CD4-positive, CD25-positive, alpha-beta regulatory T cell (primary cell): ENCODE measurements around the gene EVI2B. TPM values are rescaled to one million over a fixed set of nuclear protein-coding genes. Genes with fewer than 3 reads are reported as not detected.
"Not testable (repeated sequence)": the region's sequence is repeated elsewhere in the genome, so short reads cannot be mapped to it uniquely, and the experiment has no call there.

ENCODE experiments used
- ATAC-seq, 2 donors: fragments of 150-1000 bp; cut with Tn5 transposase; one replicate each; pipeline ENCODE4 v1.10.0; 2021; ENCODE audit warnings: low read depth in 2 of 2, moderate number of reproducible peaks in 2 of 2, moderate library complexity in 1 of 2
- DNase-seq, 3 donors: peaks; one replicate each; pipeline versions ENCODE4 v3.0.0 to v3.0.0-alpha.2; 2012 to 2022; ENCODE audit warnings: mixed read lengths in 1 of 3
- H3K27ac ChIP-seq: one replicate; pipeline ENCODE4 v1.7.0; 2013; ENCODE audit warnings: mild to moderate bottlenecking, low read length; ENCODE audit not compliant: insufficient read depth, poor library complexity, severe bottlenecking
- H3K27me3 ChIP-seq: one replicate; pipeline ENCODE4 v1.7.0; 2013; ENCODE audit warnings: low read length; ENCODE audit not compliant: control insufficient read depth, insufficient read depth
- H3K36me3 ChIP-seq: one replicate; pipeline ENCODE4 v1.7.0; 2013; ENCODE audit warnings: mild to moderate bottlenecking, low read length, moderate library complexity; ENCODE audit not compliant: control insufficient read depth, insufficient read depth
- H3K4me1 ChIP-seq: 2 replicates; pipeline ENCODE4 v1.7.0; 2013; ENCODE audit warnings: mild to moderate bottlenecking, low read length; ENCODE audit not compliant: insufficient read depth, control insufficient read depth, poor library complexity, severe bottlenecking
- H3K4me3 ChIP-seq: one replicate; pipeline ENCODE4 v1.7.0; 2013; ENCODE audit warnings: low read depth, mild to moderate bottlenecking, low read length, moderate library complexity
- H3K9me3 ChIP-seq, 2 experiments: 1 replicate in 1 of 2; 2 replicates in 1 of 2; pipeline ENCODE4 v1.7.0; 2013; ENCODE audit warnings: low read length in 2 of 2, mild to moderate bottlenecking in 1 of 2, moderate library complexity in 1 of 2; ENCODE audit not compliant: control insufficient read depth in 2 of 2
- H3K27ac Mint-ChIP-seq, 3 donors: one replicate each; pipeline ENCODE4 v1.8.0; 2020 to 2022; ENCODE audit warnings: mild to moderate bottlenecking in 3 of 3, mixed read lengths in 3 of 3, moderate library complexity in 2 of 3
- H3K27me3 Mint-ChIP-seq: one replicate; pipeline ENCODE4 v1.8.0; 2022; ENCODE audit warnings: mild to moderate bottlenecking, mixed read lengths
- H3K36me3 Mint-ChIP-seq: one replicate; pipeline ENCODE4 v1.8.0; 2020; ENCODE audit warnings: mixed read lengths
- H3K4me1 Mint-ChIP-seq, 4 donors: one replicate each; pipeline ENCODE4 v1.8.0; 2020 to 2022; ENCODE audit warnings: mixed read lengths in 4 of 4, mild to moderate bottlenecking in 1 of 4
- H3K4me3 Mint-ChIP-seq, 4 donors: one replicate each; pipeline ENCODE4 v1.8.0; 2020 to 2022; ENCODE audit warnings: mild to moderate bottlenecking in 4 of 4, mixed read lengths in 4 of 4, moderate library complexity in 3 of 4
- H3K9me3 Mint-ChIP-seq, 7 donors: one replicate each; pipeline ENCODE4 v1.8.0; 2020 to 2022; ENCODE audit warnings: mixed read lengths in 7 of 7, mild to moderate bottlenecking in 3 of 7, moderate library complexity in 2 of 7
- polyA plus RNA-seq, 4 donors: library from polyadenylated mRNA; unstranded; fragments of 300-500 nt; fragmentation: Illumina TruSeq; gene quantifications; one replicate each; pipeline ENCODE4 v1.2.3, GENCODE V29; 2021
- total RNA-seq: library from RNA; stranded (reverse); gene quantifications from one replicate; pipeline ENCODE4 v1.2.3, GENCODE V29; 2022

Gene EVI2B
- total and polyA plus RNA-seq, 5 donors from 2014 or later: 83.8 to 132 (median 103) TPM

DNA sequence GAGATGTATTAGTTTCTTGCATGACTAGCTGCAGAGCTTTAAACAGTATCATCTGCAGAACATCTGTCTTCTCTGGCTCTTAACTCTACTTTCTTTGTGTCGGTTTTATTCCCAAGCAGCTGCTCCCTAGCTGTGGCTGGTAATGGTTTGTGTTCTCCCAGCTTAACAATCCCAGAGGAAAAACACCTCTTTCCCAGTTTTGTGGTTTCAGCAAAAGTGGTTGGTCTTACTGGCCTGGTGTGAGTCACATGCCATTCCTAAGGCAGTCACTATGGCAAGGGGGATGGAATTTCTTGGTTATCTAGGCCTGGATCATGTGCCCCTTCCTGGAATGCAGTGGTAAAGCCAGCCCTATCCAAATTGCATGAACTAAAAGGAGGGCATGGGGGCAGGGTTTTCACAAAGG lies 44.3 kb downstream of the EVI2B start:
- no peaks in the 10 kb centered on the region for H3K27me3 Mint-ChIP-seq
- peaks cover 31% of the 10 kb centered on the region for H3K36me3 Mint-ChIP-seq
- no peak for DNase-seq

DNA sequence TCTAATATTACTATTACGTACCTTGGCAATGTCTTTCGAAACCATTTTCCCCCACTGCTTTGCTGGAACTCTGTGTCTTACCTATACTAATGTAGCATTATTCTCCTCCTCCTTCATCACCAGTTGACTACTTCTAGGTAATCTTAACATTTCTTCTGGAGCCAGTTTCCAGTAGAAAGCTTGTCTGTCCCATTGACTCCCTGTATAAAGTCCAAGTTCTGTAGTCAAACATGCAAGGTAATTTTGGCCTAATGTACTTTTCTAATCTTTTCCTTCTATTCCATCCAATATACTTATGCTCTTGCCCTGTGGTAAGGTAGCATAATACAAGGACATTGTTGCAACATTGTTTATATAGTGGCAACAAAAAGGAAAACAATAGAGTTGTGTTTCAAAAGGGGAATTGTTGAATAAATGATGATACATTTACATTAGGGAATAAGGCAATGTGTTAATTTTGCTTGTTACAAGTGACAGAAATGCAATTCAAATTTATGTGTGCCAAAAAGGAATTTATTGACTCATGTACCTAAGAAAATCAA lies 44.7 kb downstream of the EVI2B start:
- Histone ChIP-seq H3K27ac (no peak overlapping the region), H3K27me3 (no peaks in the 10 kb centered on the region), H3K9me3 (no peaks in the 10 kb centered on the region), H3K36me3 (peaks cover 3% of the 10 kb centered on the region), H3K4me3 (no peak overlapping the region), H3K4me1 (no peaks in the 10 kb centered on the region)
- Mint-ChIP-seq H3K4me3 (no peak overlapping the region), H3K36me3 (peaks cover 28% of the 10 kb centered on the region), H3K27me3 (no peaks in the 10 kb centered on the region), H3K27ac (no peak overlapping the region), H3K4me1 (peaks cover 0 to 6% (median 4%) of the 10 kb centered on the region in 4 donors), H3K9me3 (no peaks in the 10 kb centered on the region)
- ATAC-seq (no peak), DNase-seq (no peak)

More for the DNA sequence above, 44.3 kb downstream of the EVI2B start:
- H3K9me3 ChIP-seq: no peaks in the 10 kb centered on the region
- Mint-ChIP-seq H3K4me3 (no peak overlapping the region), H3K4me1 (peaks cover 0 to 6% (median 4%) of the 10 kb centered on the region in 4 donors), H3K9me3 (no peaks in the 10 kb centered on the region), H3K27ac (no peak overlapping the region)
- H3K4me3 ChIP-seq: no peak overlapping the region
- no peak overlapping the region for H3K27ac ChIP-seq
- no peak for ATAC-seq
- H3K27me3 ChIP-seq: no peaks in the 10 kb centered on the region
- no peaks in the 10 kb centered on the region for H3K4me1 ChIP-seq
- peaks cover 3% of the 10 kb centered on the region for H3K36me3 ChIP-seq

DNA sequence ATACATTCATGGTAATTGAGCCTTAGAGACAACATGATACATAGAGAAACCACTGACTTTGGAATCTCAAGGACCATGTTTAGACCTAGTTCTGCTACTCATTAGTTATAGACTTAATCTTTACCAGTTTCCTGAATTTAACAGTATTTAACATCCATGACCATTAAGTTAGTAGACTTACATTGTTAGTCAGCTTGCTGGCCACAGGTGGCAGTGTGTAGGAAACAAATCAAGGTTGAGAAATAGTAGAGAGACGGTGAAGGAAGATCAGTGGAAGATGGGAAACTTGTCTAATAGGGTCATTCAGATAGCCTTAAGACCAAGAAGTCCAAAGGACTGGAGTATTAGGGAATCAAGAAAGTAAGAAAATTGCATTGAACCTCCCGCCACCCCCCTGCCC lies 47.8 kb downstream of the EVI2B start:
- peaks cover 20% of the 10 kb centered on the region for H3K36me3 Mint-ChIP-seq
- H3K9me3 Mint-ChIP-seq: no peaks in the 10 kb centered on the region
- ATAC-seq (no peak), DNase-seq (peak in 2 of 3 donors; percentile 12 to 26)
- H3K4me3 ChIP-seq: no peak overlapping the region
- peaks cover 3% of the 10 kb centered on the region for H3K36me3 ChIP-seq
- H3K4me1 ChIP-seq: no peaks in the 10 kb centered on the region
- H3K27ac ChIP-seq: no peak overlapping the region
- H3K4me3 Mint-ChIP-seq: no peak overlapping the region
- H3K27me3 ChIP-seq: no peaks in the 10 kb centered on the region
- H3K9me3 ChIP-seq: no peaks in the 10 kb centered on the region
- H3K4me1 Mint-ChIP-seq: peaks cover 0 to 6% (median 4%) of the 10 kb centered on the region in 4 donors
- no peaks in the 10 kb centered on the region for H3K27me3 Mint-ChIP-seq
- H3K27ac Mint-ChIP-seq: peak overlapping the region in 1 of 3 donors; percentile 20

DNA sequence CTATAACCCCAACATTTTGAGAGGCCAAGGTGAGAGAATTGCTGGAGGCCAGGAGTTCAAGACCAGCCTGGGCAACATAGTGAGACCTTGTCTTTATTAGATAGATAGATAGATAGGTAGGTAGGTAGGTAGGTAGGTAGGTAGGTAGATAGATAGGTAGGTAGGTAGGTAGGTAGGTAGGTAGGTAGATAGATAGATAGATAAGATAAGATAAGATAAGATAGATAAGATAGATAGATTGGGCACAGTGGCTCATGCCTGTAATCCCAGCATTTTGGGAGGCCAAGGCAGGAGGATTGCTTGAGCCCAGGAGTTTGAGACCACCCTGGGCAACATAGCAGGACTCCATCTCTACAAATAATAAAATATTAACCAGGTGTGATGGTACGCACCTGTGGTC lies 50.9 kb downstream of the EVI2B start:
- H3K36me3 Mint-ChIP-seq: peaks cover 11% of the 10 kb centered on the region
- not testable (repeated sequence) for ATAC-seq, H3K4me3 ChIP-seq, H3K9me3 ChIP-seq, H3K4me1 ChIP-seq, H3K27ac Mint-ChIP-seq, H3K27me3 ChIP-seq, H3K27me3 Mint-ChIP-seq, H3K4me3 Mint-ChIP-seq, DNase-seq, H3K27ac ChIP-seq, H3K4me1 Mint-ChIP-seq, H3K9me3 Mint-ChIP-seq, H3K36me3 ChIP-seq

DNA sequence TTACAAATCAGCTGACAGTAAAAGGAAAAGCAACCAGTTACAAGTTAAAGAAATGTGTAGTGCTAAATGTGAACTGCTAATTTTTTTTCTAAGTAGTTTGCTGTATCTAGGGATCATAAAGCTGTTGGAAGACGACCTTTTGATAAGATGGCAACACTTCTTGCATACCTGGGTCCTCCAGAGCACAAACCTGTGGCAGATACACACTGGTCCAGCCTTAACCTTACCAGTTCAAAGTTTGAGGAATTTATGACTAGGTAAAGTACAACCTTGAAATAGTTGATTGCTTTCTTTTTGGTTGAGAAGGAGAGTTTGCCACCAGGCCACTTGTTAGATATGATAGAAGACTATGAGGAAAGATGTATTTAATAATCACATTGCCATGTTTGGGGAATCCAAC lies 52.3 kb downstream of the EVI2B start:
- Mint-ChIP-seq H3K36me3 (peaks cover 3% of the 10 kb centered on the region), H3K9me3 (no peaks in the 10 kb centered on the region), H3K27me3 (no peaks in the 10 kb centered on the region), H3K4me1 (peaks cover 4 to 6% (median 4%) of the 10 kb centered on the region in 4 donors), H3K4me3 (no peak overlapping the region), H3K27ac (no peak overlapping the region)
- Histone ChIP-seq H3K9me3 (no peaks in the 10 kb centered on the region), H3K4me3 (no peak overlapping the region), H3K27ac (no peak overlapping the region), H3K27me3 (no peaks in the 10 kb centered on the region), H3K36me3 (no peaks in the 10 kb centered on the region), H3K4me1 (no peaks in the 10 kb centered on the region)
- no peak for ATAC-seq
- DNase-seq: no peak

DNA sequence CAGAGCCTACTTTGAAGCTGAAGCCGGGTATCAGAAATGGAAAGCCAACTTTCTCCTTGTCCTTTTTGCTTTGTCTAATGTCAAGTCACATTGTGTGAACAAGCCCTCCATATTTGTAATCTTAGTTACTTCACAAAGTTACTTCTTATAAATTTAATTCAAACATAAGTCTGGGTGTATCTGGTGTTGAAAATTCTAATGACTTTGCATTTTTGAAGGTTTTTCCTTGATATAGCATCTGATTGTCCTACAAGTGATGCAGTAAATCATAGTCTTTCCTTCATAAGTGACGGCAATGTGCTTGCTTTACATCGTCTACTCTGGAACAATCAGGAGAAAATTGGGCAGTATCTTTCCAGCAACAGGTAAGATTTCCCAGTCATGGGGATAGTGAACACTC lies 53.7 kb downstream of the EVI2B start:
- H3K36me3 ChIP-seq: no peaks in the 10 kb centered on the region
- no peak overlapping the region for H3K4me3 ChIP-seq
- Mint-ChIP-seq H3K36me3 (no peaks in the 10 kb centered on the region), H3K27ac (peak overlapping the region in 1 of 3 donors; percentile 5), H3K4me1 (peaks cover 0 to 4% (median 0%) of the 10 kb centered on the region in 4 donors), H3K27me3 (no peaks in the 10 kb centered on the region), H3K4me3 (no peak overlapping the region), H3K9me3 (no peaks in the 10 kb centered on the region)
- no peaks in the 10 kb centered on the region for H3K9me3 ChIP-seq
- DNase-seq (no peak), ATAC-seq (no peak)
- H3K4me1 ChIP-seq: no peaks in the 10 kb centered on the region
- no peaks in the 10 kb centered on the region for H3K27me3 ChIP-seq
- no peak overlapping the region for H3K27ac ChIP-seq

DNA sequence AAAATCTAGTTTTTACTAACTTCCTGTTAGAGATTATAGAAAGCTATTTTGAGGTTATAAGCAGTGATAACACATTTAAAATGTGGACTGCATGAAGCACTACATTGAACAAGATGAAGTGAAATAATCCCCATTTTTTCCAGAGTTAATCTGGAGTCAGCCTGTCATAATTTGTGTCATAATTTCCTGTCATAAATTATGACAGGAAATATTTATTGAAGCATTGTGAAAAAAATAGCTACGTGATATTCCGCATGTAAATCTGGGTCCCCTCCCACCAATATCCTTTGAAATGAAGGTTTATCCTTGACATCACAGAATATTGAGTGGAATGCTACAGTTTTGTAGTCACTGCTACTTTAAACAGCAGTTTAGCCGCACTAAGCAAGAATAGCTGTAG lies 56.9 kb downstream of the EVI2B start:
- no peak for DNase-seq
- no peaks in the 10 kb centered on the region for H3K4me1 ChIP-seq

DNA sequence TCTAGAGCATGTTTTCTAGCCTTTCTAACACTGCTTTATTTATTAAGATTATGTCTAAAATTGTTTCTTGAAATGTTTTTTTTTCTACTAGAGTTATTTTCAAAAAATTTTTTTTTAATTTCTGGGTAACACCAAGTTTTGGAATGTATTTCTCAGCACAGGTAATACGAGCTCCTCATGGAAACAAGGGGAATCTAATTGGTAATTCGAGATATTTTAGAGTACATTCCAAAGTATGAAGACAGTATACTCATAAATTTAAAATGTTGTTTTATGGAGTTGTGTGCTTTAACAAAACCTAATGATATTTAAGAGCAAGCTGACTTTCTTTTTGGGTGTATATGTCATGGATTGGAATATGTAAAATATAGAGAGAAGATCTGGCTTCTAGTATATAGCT lies 59.2 kb downstream of the EVI2B start:
- no peaks in the 10 kb centered on the region for H3K9me3 Mint-ChIP-seq
- H3K4me1 ChIP-seq: no peaks in the 10 kb centered on the region
- no peaks in the 10 kb centered on the region for H3K27me3 ChIP-seq
- H3K27me3 Mint-ChIP-seq: no peaks in the 10 kb centered on the region
- ATAC-seq (no peak), DNase-seq (no peak)
- H3K4me3 ChIP-seq: no peak overlapping the region
- no peak overlapping the region for H3K4me3 Mint-ChIP-seq
- peaks cover 3 to 10% (median 5%) of the 10 kb centered on the region in 4 donors for H3K4me1 Mint-ChIP-seq
- no peaks in the 10 kb centered on the region for H3K36me3 ChIP-seq
- peaks cover 1% of the 10 kb centered on the region for H3K36me3 Mint-ChIP-seq
- no peaks in the 10 kb centered on the region for H3K9me3 ChIP-seq
- no peak overlapping the region for H3K27ac Mint-ChIP-seq
- H3K27ac ChIP-seq: no peak overlapping the region

More for the DNA sequence above, 56.9 kb downstream of the EVI2B start:
- no peak for ATAC-seq
- Histone ChIP-seq H3K27me3 (no peaks in the 10 kb centered on the region), H3K27ac (no peak overlapping the region), H3K36me3 (no peaks in the 10 kb centered on the region), H3K4me3 (no peak overlapping the region), H3K9me3 (no peaks in the 10 kb centered on the region)
- H3K36me3 Mint-ChIP-seq: no peaks in the 10 kb centered on the region
- no peak overlapping the region for H3K27ac Mint-ChIP-seq
- H3K27me3 Mint-ChIP-seq: no peaks in the 10 kb centered on the region
- H3K9me3 Mint-ChIP-seq: no peaks in the 10 kb centered on the region
- peaks cover 0 to 4% (median 0%) of the 10 kb centered on the region in 4 donors for H3K4me1 Mint-ChIP-seq
- H3K4me3 Mint-ChIP-seq: no peak overlapping the region
